Lung microvascular endothelial cell (primary cell): Measurements from ENCODE around the gene KRTAP19-1. TPM values are rescaled to one million over a fixed set of nuclear protein-coding genes. Genes with fewer than 3 reads are reported as not detected.

ENCODE experiments used
- DNase-seq, 2 donors: peaks; one replicate each; pipeline versions ENCODE4 v3.0.0 to v3.0.0-alpha.2; 2010; ENCODE audit warnings: low read depth in 2 of 2
- total RNA-seq: library from RNA; depleted of rRNA; stranded (reverse); fragments of >200 nt; gene quantifications from 2 replicates; pipeline ENCODE4 v1.2.1, GENCODE V29; 2014

The KRTAP19-1 gene
- total RNA-seq, 1 donor from 2014 or later = not detected

DNA sequence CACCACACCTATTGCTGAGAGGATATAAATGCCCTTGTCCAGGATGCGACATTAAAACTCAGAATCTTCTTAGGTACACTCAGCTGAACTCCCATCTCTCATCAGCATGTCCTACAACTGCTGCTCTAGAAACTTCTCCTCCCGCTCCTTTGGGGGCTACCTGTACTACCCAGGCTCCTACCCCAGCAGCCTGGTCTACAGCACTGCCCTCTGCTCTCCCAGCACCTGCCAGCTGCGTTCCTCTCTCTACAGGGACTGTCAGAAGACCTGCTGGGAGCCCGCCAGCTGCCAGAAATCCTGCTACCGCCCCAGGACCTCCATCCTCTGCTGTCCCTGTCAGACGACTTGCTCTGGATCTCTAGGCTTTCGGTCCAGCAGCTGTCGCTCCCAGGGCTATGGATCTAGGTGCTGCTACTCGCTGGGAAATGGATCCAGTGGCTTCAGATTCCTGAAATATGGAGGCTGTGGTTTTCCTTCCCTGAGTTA is 50.0 kb downstream of the KRTAP19-1 start, which contains the start of gene KRTAP13-4:
Gene KRTAP13-4, plus strand, starts transcription at position 51 of the 486 bp plus-strand sequence. Its CDS starts 56 bp downstream, at position 107.
- DNase-seq = no peak

Other genes with a start within 250 kb of the KRTAP19-1 start
- gene KRTAP24-1, start 197.4 kb downstream of the KRTAP19-1 start, total RNA-seq = not detected in 2 replicates
- gene KRTAP25-1, start 190.9 kb downstream of the KRTAP19-1 start, total RNA-seq = not detected in 2 replicates
- gene KRTAP26-1, start 160.1 kb downstream of the KRTAP19-1 start, total RNA-seq = not detected in 2 replicates
- not detected in 2 replicates for gene KRTAP27-1, start 142.7 kb downstream of the KRTAP19-1 start, total RNA-seq
- gene KRTAP23-1, start 131.8 kb downstream of the KRTAP19-1 start, total RNA-seq = not detected in 2 replicates
- gene KRTAP13-2, start 108.1 kb downstream of the KRTAP19-1 start, total RNA-seq = not detected in 2 replicates
- not detected in 2 replicates for gene KRTAP13-1, start 84.3 kb downstream of the KRTAP19-1 start, total RNA-seq
- not detected in 2 replicates for gene KRTAP13-3, start 54.4 kb downstream of the KRTAP19-1 start, total RNA-seq
- gene KRTAP13-4, start 50.1 kb downstream of the KRTAP19-1 start, total RNA-seq = not detected in 2 replicates
- gene KRTAP15-1, start 40.1 kb downstream of the KRTAP19-1 start, total RNA-seq = not detected in 2 replicates
- gene KRTAP19-2, start 7.1 kb upstream of the KRTAP19-1 start, total RNA-seq = not detected in 2 replicates
- gene KRTAP19-3, start 11.6 kb upstream of the KRTAP19-1 start, total RNA-seq = not detected in 2 replicates
- gene KRTAP19-4, start 16.8 kb upstream of the KRTAP19-1 start, total RNA-seq = not detected in 2 replicates
- gene KRTAP19-5, start 21.8 kb upstream of the KRTAP19-1 start, total RNA-seq = not detected in 2 replicates
- not detected in 2 replicates for gene KRTAP19-6, start 61.5 kb upstream of the KRTAP19-1 start, total RNA-seq
- gene KRTAP19-7, start 80.9 kb upstream of the KRTAP19-1 start, total RNA-seq = not detected in 2 replicates
- gene KRTAP22-2, start 110.0 kb upstream of the KRTAP19-1 start, total RNA-seq = not detected in 2 replicates
- not detected in 2 replicates for gene KRTAP6-3, start 112.1 kb upstream of the KRTAP19-1 start, total RNA-seq
- not detected in 2 replicates for gene KRTAP6-2, start 118.5 kb upstream of the KRTAP19-1 start, total RNA-seq
- not detected in 2 replicates for gene KRTAP22-1, start 120.7 kb upstream of the KRTAP19-1 start, total RNA-seq
- gene KRTAP6-1, start 133.6 kb upstream of the KRTAP19-1 start, total RNA-seq = not detected in 2 replicates
- gene KRTAP20-1, start 136.1 kb upstream of the KRTAP19-1 start, total RNA-seq = not detected in 2 replicates
- gene KRTAP20-4, start 140.3 kb upstream of the KRTAP19-1 start, total RNA-seq = not detected in 2 replicates
- not detected in 2 replicates for gene KRTAP20-2, start 154.8 kb upstream of the KRTAP19-1 start, total RNA-seq
- gene KRTAP20-3, start 162.5 kb upstream of the KRTAP19-1 start, total RNA-seq = not detected in 2 replicates
- not detected in 2 replicates for gene KRTAP21-3, start 238.4 kb upstream of the KRTAP19-1 start, total RNA-seq